ENCODE results near the gene BCAS2. TPM values are rescaled to one million over a fixed set of nuclear protein-coding genes. Genes with fewer than 3 reads are reported as not detected.
A peak's percentile ranks its signal among the peaks of the same experiment; 100 is the strongest.

BCAS2 gene
- total and polyA plus RNA-seq, 2 experiments from 2014 or later = 50.7 to 111 TPM

DNA sequence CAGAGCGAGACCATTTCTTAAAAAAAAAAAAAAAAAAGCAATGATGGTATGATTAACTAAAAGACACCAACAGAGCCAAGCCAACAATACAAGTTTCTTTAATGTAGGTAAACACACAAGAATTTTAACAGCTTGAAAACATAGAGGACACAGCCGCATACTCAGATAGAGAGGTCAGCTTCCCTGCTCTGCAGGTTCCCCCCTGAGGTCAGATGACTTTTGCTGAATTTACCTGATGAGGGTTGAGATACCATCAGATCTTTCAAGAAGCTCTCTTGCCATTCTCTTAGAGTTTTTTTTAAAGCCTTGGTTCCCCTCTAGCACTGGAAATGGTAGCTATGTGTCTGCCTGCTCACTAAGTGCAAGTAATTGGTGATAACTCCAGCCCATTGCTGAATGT lies 31.1 kb downstream of the BCAS2 start:
- Histone ChIP-seq H3K27ac (ENCODE audit: low read depth) (no peak overlapping the region), H3K4me2 (no peak overlapping the region), H3K4me3 (no peak overlapping the region), H3K9me2 (ENCODE audit: insufficient read depth) (no peaks in the 10 kb centered on the region), H3K4me1 (ENCODE audit: insufficient read depth) (no peaks in the 10 kb centered on the region), H3K36me3 (ENCODE audit: insufficient read depth) (no peaks in the 10 kb centered on the region), H3F3A (replicated peaks; ENCODE audit: low read depth) (no peaks in the 10 kb centered on the region), H4K20me1 (replicated peaks; ENCODE audit: insufficient read depth) (no peaks in the 10 kb centered on the region), H3K79me2 (replicated peaks; ENCODE audit: insufficient read depth) (no peaks in the 10 kb centered on the region), H3K27me3 (ENCODE audit: insufficient read depth) (no peaks in the 10 kb centered on the region), H2AFZ (no peak overlapping the region)
- ATAC-seq (no peak; the same call in 2 of the 3 replicates), DNase-seq (ENCODE audit: low spot score) (peak; percentile 6)
- TF ChIP-seq STAT1 (IDR thresholded peaks at IDR 0.05; ENCODE audit: unreplicated experiment) (no peak), EZH2 (IDR thresholded peaks at IDR 0.05; ENCODE audit: low read depth, unreplicated experiment) (no peak), ZNF331 (CRISPR knock-in tag; IDR thresholded peaks at IDR 0.05; ENCODE audit: low read depth) (no peak), JUNB (IDR thresholded peaks at IDR 0.05; ENCODE audit: unreplicated experiment) (no peak), POLR2AphosphoS5 (IDR thresholded peaks at IDR 0.05; ENCODE audit: low read depth) (no peak), CREB1 (CRISPR knock-in tag; IDR thresholded peaks at IDR 0.05; ENCODE audit: low read depth) (no peak), NANOG (IDR thresholded peaks at IDR 0.05; ENCODE audit: borderline replicate concordance) (no peak), ZNF114 (CRISPR knock-in tag; IDR thresholded peaks at IDR 0.05) (no peak), EZH2phosphoT487 (IDR thresholded peaks at IDR 0.05; ENCODE audit: unreplicated experiment) (no peak)
- TF ChIP-seq, protein P1, sequence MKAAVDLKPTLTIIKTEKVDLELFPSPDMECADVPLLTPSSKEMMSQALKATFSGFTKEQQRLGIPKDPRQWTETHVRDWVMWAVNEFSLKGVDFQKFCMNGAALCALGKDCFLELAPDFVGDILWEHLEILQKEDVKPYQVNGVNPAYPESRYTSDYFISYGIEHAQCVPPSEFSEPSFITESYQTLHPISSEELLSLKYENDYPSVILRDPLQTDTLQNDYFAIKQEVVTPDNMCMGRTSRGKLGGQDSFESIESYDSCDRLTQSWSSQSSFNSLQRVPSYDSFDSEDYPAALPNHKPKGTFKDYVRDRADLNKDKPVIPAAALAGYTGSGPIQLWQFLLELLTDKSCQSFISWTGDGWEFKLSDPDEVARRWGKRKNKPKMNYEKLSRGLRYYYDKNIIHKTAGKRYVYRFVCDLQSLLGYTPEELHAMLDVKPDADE (IDR thresholded peaks at IDR 0.05) = no peak
- TF ChIP-seq, protein P2, sequence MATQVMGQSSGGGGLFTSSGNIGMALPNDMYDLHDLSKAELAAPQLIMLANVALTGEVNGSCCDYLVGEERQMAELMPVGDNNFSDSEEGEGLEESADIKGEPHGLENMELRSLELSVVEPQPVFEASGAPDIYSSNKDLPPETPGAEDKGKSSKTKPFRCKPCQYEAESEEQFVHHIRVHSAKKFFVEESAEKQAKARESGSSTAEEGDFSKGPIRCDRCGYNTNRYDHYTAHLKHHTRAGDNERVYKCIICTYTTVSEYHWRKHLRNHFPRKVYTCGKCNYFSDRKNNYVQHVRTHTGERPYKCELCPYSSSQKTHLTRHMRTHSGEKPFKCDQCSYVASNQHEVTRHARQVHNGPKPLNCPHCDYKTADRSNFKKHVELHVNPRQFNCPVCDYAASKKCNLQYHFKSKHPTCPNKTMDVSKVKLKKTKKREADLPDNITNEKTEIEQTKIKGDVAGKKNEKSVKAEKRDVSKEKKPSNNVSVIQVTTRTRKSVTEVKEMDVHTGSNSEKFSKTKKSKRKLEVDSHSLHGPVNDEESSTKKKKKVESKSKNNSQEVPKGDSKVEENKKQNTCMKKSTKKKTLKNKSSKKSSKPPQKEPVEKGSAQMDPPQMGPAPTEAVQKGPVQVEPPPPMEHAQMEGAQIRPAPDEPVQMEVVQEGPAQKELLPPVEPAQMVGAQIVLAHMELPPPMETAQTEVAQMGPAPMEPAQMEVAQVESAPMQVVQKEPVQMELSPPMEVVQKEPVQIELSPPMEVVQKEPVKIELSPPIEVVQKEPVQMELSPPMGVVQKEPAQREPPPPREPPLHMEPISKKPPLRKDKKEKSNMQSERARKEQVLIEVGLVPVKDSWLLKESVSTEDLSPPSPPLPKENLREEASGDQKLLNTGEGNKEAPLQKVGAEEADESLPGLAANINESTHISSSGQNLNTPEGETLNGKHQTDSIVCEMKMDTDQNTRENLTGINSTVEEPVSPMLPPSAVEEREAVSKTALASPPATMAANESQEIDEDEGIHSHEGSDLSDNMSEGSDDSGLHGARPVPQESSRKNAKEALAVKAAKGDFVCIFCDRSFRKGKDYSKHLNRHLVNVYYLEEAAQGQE (IDR thresholded peaks at IDR 0.05; ENCODE audit: unreplicated experiment) = no peak
- TF ChIP-seq, protein P3, sequence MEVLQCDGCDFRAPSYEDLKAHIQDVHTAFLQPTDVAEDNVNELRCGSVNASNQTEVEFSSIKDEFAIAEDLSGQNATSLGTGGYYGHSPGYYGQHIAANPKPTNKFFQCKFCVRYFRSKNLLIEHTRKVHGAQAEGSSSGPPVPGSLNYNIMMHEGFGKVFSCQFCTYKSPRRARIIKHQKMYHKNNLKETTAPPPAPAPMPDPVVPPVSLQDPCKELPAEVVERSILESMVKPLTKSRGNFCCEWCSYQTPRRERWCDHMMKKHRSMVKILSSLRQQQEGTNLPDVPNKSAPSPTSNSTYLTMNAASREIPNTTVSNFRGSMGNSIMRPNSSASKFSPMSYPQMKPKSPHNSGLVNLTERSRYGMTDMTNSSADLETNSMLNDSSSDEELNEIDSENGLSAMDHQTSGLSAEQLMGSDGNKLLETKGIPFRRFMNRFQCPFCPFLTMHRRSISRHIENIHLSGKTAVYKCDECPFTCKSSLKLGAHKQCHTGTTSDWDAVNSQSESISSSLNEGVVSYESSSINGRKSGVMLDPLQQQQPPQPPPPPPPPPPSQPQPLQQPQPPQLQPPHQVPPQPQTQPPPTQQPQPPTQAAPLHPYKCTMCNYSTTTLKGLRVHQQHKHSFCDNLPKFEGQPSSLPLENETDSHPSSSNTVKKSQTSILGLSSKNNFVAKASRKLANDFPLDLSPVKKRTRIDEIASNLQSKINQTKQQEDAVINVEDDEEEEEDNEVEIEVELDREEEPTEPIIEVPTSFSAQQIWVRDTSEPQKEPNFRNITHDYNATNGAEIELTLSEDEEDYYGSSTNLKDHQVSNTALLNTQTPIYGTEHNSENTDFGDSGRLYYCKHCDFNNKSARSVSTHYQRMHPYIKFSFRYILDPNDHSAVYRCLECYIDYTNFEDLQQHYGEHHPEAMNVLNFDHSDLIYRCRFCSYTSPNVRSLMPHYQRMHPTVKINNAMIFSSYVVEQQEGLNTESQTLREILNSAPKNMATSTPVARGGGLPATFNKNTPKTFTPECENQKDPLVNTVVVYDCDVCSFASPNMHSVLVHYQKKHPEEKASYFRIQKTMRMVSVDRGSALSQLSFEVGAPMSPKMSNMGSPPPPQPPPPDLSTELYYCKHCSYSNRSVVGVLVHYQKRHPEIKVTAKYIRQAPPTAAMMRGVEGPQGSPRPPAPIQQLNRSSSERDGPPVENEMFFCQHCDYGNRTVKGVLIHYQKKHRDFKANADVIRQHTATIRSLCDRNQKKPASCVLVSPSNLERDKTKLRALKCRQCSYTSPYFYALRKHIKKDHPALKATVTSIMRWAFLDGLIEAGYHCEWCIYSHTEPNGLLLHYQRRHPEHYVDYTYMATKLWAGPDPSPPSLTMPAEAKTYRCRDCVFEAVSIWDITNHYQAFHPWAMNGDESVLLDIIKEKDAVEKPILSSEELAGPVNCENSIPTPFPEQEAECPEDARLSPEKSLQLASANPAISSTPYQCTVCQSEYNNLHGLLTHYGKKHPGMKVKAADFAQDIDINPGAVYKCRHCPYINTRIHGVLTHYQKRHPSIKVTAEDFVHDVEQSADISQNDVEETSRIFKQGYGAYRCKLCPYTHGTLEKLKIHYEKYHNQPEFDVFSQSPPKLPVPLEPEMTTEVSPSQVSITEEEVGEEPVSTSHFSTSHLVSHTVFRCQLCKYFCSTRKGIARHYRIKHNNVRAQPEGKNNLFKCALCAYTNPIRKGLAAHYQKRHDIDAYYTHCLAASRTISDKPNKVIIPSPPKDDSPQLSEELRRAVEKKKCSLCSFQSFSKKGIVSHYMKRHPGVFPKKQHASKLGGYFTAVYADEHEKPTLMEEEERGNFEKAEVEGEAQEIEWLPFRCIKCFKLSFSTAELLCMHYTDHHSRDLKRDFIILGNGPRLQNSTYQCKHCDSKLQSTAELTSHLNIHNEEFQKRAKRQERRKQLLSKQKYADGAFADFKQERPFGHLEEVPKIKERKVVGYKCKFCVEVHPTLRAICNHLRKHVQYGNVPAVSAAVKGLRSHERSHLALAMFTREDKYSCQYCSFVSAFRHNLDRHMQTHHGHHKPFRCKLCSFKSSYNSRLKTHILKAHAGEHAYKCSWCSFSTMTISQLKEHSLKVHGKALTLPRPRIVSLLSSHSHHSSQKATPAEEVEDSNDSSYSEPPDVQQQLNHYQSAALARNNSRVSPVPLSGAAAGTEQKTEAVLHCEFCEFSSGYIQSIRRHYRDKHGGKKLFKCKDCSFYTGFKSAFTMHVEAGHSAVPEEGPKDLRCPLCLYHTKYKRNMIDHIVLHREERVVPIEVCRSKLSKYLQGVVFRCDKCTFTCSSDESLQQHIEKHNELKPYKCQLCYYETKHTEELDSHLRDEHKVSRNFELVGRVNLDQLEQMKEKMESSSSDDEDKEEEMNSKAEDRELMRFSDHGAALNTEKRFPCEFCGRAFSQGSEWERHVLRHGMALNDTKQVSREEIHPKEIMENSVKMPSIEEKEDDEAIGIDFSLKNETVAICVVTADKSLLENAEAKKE (CRISPR knock-in tag; IDR thresholded peaks at IDR 0.05) = no peak
- TF ChIP-seq, protein P4, sequence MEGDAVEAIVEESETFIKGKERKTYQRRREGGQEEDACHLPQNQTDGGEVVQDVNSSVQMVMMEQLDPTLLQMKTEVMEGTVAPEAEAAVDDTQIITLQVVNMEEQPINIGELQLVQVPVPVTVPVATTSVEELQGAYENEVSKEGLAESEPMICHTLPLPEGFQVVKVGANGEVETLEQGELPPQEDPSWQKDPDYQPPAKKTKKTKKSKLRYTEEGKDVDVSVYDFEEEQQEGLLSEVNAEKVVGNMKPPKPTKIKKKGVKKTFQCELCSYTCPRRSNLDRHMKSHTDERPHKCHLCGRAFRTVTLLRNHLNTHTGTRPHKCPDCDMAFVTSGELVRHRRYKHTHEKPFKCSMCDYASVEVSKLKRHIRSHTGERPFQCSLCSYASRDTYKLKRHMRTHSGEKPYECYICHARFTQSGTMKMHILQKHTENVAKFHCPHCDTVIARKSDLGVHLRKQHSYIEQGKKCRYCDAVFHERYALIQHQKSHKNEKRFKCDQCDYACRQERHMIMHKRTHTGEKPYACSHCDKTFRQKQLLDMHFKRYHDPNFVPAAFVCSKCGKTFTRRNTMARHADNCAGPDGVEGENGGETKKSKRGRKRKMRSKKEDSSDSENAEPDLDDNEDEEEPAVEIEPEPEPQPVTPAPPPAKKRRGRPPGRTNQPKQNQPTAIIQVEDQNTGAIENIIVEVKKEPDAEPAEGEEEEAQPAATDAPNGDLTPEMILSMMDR (conservative IDR thresholded peaks at IDR 0.05; ENCODE audit: low read depth in 2 of 2) = no peak
- Mint-ChIP-seq H3K4me1 (0 out of 3 replicates have a peak, but pooled peaks cover 4% of the 10 kb centered on the region), H3K36me3 (ENCODE audit: low read depth) (no peaks in the 10 kb centered on the region), H3K27ac (no peak overlapping the region), H3K27me3 (ENCODE audit: insufficient read depth, low read depth, poor library complexity) (no peaks in the 10 kb centered on the region), H3K4me3 (no peak overlapping the region), H3K9me3 (no peaks in the 10 kb centered on the region)

Measured in GM23338 (cell line).